Adrenal gland (tissue), 12 donors: ENCODE results near the gene ABHD16A. TPM values are rescaled to one million over a fixed set of nuclear protein-coding genes. Genes with fewer than 3 reads are reported as not detected.

Source experiments
- DNase-seq, 7 donors: peaks; one replicate each; pipeline ENCODE4 v3.0.0-alpha.2; 2019 to 2020
- H3K27ac ChIP-seq, 5 donors: fragments of 200-600 bp; sonication (generic) in 4 of 5; 1 replicate in 3 of 5; 2 replicates in 2 of 5; pipeline versions ENCODE4 v1.5.1 to v1.8.0; 2016 to 2020; ENCODE audit warnings: mild to moderate bottlenecking in 1 of 5
- H3K27me3 ChIP-seq: fragments of 200-600 bp; 2 replicates; pipeline ENCODE4 v1.8.0; 2021
- H3K36me3 ChIP-seq, 2 donors: fragments of 200-600 bp; replicated peaks in 1 of 2; 1 replicate in 1 of 2; 2 replicates in 1 of 2; pipeline versions ENCODE4 v1.5.1 to v1.8.0; 2018 to 2022
- H3K4me1 ChIP-seq, 2 donors: fragments of 200-600 bp; replicated peaks in 1 of 2; 1 replicate in 1 of 2; 2 replicates in 1 of 2; pipeline versions ENCODE4 v1.5.1 to v1.8.0; 2018 to 2021
- H3K4me3 ChIP-seq, 4 donors: fragments of 200-600 bp; sonication (generic) in 3 of 4; one replicate each; pipeline ENCODE4 v1.5.1; 2016 to 2018
- H3K9me3 ChIP-seq, 3 donors: fragments of 200-600 bp; sonication (generic) in 1 of 3; replicated peaks in 1 of 3; 1 replicate in 2 of 3; 2 replicates in 1 of 3; pipeline versions ENCODE4 v1.5.1 to v1.8.0; 2016 to 2021
- CTCF ChIP-seq, 6 experiments: fragments of 450-650 bp in 4 of 6; fragments of 200-600 bp in 2 of 6; sonication (generic) in 1 of 6; IDR thresholded peaks; 1 replicate in 5 of 6; 2 replicates in 1 of 6; pipeline versions ENCODE4 v1.5.1 to v1.8.0; 2016 to 2021; ENCODE audit warnings: antibody characterized with exemption in 6 of 6, mild to moderate bottlenecking in 2 of 6, moderate library complexity in 1 of 6
- POLR2A ChIP-seq, 2 donors: fragments of 450-650 bp; IDR thresholded peaks; one replicate each; pipeline ENCODE4 v1.6.1; 2017; ENCODE audit warnings: antibody characterized with exemption in 2 of 2, mild to moderate bottlenecking in 2 of 2, moderate library complexity in 1 of 2
- WGBS, 4 donors: extraction: QIAGEN DNeasy Blood & Tissue Kit in 2 of 4; methylation state at CpG; one replicate each; pipeline versions ENCODE4 v1.1.5 to v1.1.7; 2013 to 2017; 5-methylcytosine and 5-hydroxymethylcytosine counted together
- intact Hi-C, 2 donors: fragments of 100-400 bp; cut with DNase I; formaldehyde crosslinking; loops; one replicate each; pipeline versions ENCODE4 v1.14.1 to v1.15.0; 2022 to 2023
- polyA plus RNA-seq, 3 donors: library from polyadenylated mRNA; stranded (reverse); fragments of 200-250 nt in 2 of 3; fragments of 350-450 nt in 1 of 3; fragmentation: Illumina TruSeq in 1 of 3; extraction: RNeasy Lipid Tissue Mini Kit (QIAGEN cat#74804) in 1 of 3; gene quantifications; one replicate each; pipeline ENCODE4 v1.2.3, GENCODE V29; 2013 to 2014
- total RNA-seq, 9 donors: library from RNA; depleted of rRNA in 4 of 9; stranded (reverse); fragments of >200 nt in 4 of 9; fragments of 120-200 nt in 1 of 9; fragmentation: NEBNext Ultra II Directional in 1 of 9; extraction: Animal tissue kit (Norgen Biotek cat#: 25700) in 1 of 9; gene quantifications; one replicate each; pipeline versions ENCODE4 v1.1.0 to v1.2.4, GENCODE V29; 2013 to 2023
- donor health status: healthy with polysubstance abuse.
- donor health status: Bipolar disorder and iron deficiency.
- donor health status: DM: yes; HTN: yes; CAD: no.
- donor health status: DM: no; HTN: no; CAD: no.
- donor health status: DM: no; HTN: no; CAD: no.
- donor health status: DM: yes; HTN: yes; CAD: no.

Gene ABHD16A
- total and polyA plus RNA-seq, 12 donors, result 38.7 to 73.1 (median 58.1) TPM

- Histone ChIP-seq H3K36me3 (no peaks in the 10 kb centered on the region), H3K4me3 (no peak within 1 kb of the TSS), H3K4me1 (peaks cover 0 to 1% of the 10 kb centered on the region in 2 donors), H3K9me3 (no peaks in the 10 kb centered on the region), H3K27me3 (no peaks in the 10 kb centered on the region), H3K27ac (no peak within 1 kb of the TSS)
- intact Hi-C loops, result no loop called here
- WGBS, 4 donors, result 80 to 87% (median 83%) methylated on average over 4 of the region's 4 CpGs
- no peak for TF ChIP-seq POLR2A (IDR thresholded peaks at IDR 0.05)
- TF ChIP-seq CTCF (IDR thresholded peaks at IDR 0.05), result no peak
- DNase-seq, result no peak
These were observed 18.4 kb upstream of the ABHD16A start, which contains the start of gene LY6G6C for GRCh38 chr6:31721351-31722020. Gene LY6G6C (minus strand): TSS chr6:31721746. CDS start chr6:31721679, 67 bp downstream.

- no peak for TF ChIP-seq CTCF (IDR thresholded peaks at IDR 0.05)
- no peak for TF ChIP-seq POLR2A (IDR thresholded peaks at IDR 0.05)
- Histone ChIP-seq H3K27me3 (no peaks in the 10 kb centered on the region), H3K9me3 (no peaks in the 10 kb centered on the region), H3K4me1 (no peaks in the 10 kb centered on the region), H3K27ac (no peak overlapping the region), H3K36me3 (no peaks in the 10 kb centered on the region), H3K4me3 (no peak overlapping the region)
- 84 to 92% (median 87%) methylated on average over 5 of the region's 5 CpGs for WGBS, 4 donors
- intact Hi-C loops, result no loop called here
- DNase-seq, result no peak
These were observed 17.2 kb upstream of the ABHD16A start for GRCh38 chr6:31720196-31720770.

- H3K36me3 ChIP-seq, result no peaks in the 10 kb centered on the region
- WGBS, 4 donors, result 77 to 81% (median 80%) methylated on average over 4 to 6 of the region's 6 CpGs
- no peaks in the 10 kb centered on the region for H3K4me1 ChIP-seq
- no peaks in the 10 kb centered on the region for H3K9me3 ChIP-seq
- intact Hi-C loops, result no loop called here
- H3K27ac ChIP-seq, result no peak overlapping the region
- no peak overlapping the region for H3K4me3 ChIP-seq
- no peak for TF ChIP-seq POLR2A (IDR thresholded peaks at IDR 0.05)
- TF ChIP-seq CTCF (IDR thresholded peaks at IDR 0.05), result no peak
- no peaks in the 10 kb centered on the region for H3K27me3 ChIP-seq
- no peak for DNase-seq
These were observed 15.9 kb upstream of the ABHD16A start for GRCh38 chr6:31719001-31719400.

- WGBS, 4 donors, result 75 to 86% (median 85%) methylated on average over 1 of the region's 1 CpG
- intact Hi-C loops, result no loop called here
- H3K9me3 ChIP-seq, result no peaks in the 10 kb centered on the region
- no peak for DNase-seq
- no peaks in the 10 kb centered on the region for H3K4me1 ChIP-seq
- TF ChIP-seq POLR2A (IDR thresholded peaks at IDR 0.05), result no peak
- TF ChIP-seq CTCF (IDR thresholded peaks at IDR 0.05), result no peak
- no peaks in the 10 kb centered on the region for H3K36me3 ChIP-seq
- no peak overlapping the region for H3K4me3 ChIP-seq
- no peaks in the 10 kb centered on the region for H3K27me3 ChIP-seq
- no peak overlapping the region for H3K27ac ChIP-seq
These were observed 15.1 kb upstream of the ABHD16A start for GRCh38 chr6:31718265-31718664.
